SK-N-SH (cell line): ENCODE results near the gene NAV2. TPM values are rescaled to one million over a fixed set of nuclear protein-coding genes. Genes with fewer than 3 reads are reported as not detected.

Source experiments
- CTCF ChIA-PET: fragments of 300-600, 350-600 bp; formaldehyde crosslinking; extraction: SDS; loops from one replicate; lab custom pipeline; 2021; lab: Yijun Ruan, JAX
- POLR2A ChIA-PET: fragments of 350-600 bp; sonication (Branson Sonifier 250); formaldehyde crosslinking; extraction: SDS; loops from one replicate; lab custom pipeline; 2020; ENCODE audit warnings: antibody characterized with exemption, inconsistent platforms; lab: Yijun Ruan, JAX
- DNase-seq: peaks from one replicate; pipeline ENCODE4 v3.0.0; 2012
- H2AFZ ChIP-seq: fragments of 200-600 bp; sonication (generic); 2 replicates; pipeline ENCODE4 v1.8.1; 2016; ENCODE audit warnings: antibody characterized with exemption, mild to moderate bottlenecking, low read depth
- H3F3A ChIP-seq: fragments of 200-600 bp; sonication (generic); replicated peaks from 2 replicates; pipeline ENCODE3; 2016; ENCODE audit warnings: antibody characterized with exemption, mild to moderate bottlenecking; ENCODE audit not compliant: insufficient read depth
- H3K27ac ChIP-seq, 2 experiments: fragments of 200-500 bp in 1 of 2; fragments of 200-600 bp in 1 of 2; sonication (Bioruptor generic) in 1 of 2; sonication (generic), shearing (Covaris generic) in 1 of 2; 2 replicates each; pipeline versions ENCODE4 v1.5.1 to v1.6.1; 2014 to 2016; ENCODE audit warnings: low read depth in 2 of 2, inconsistent platforms in 1 of 2, low read length in 1 of 2, mild to moderate bottlenecking in 1 of 2, mixed read lengths in 1 of 2
- H3K27me3 ChIP-seq: fragments of 200-600 bp; sonication (generic), shearing (Covaris generic); 2 replicates; pipeline ENCODE4 v1.6.1; 2016; ENCODE audit warnings: mixed run types; ENCODE audit not compliant: insufficient read depth
- H3K36me3 ChIP-seq, 2 experiments: fragments of 200-500 bp in 1 of 2; fragments of 200-600 bp in 1 of 2; sonication (Bioruptor generic) in 1 of 2; sonication (generic) in 1 of 2; replicated peaks in 1 of 2; 2 replicates each; pipeline versions ENCODE3 to v1.5.1; 2014 to 2016; ENCODE audit warnings: low read length in 1 of 2, mild to moderate bottlenecking in 1 of 2; ENCODE audit not compliant: insufficient read depth in 2 of 2, control insufficient read depth in 1 of 2
- H3K4me1 ChIP-seq, 2 experiments: fragments of 200-500 bp in 1 of 2; fragments of 200-600 bp in 1 of 2; sonication (Bioruptor generic) in 1 of 2; sonication (generic), shearing (Covaris generic) in 1 of 2; 2 replicates each; pipeline versions ENCODE4 v1.5.1 to v1.6.1; 2014 to 2016; ENCODE audit warnings: low read depth in 1 of 2, low read length in 1 of 2, mixed run types in 1 of 2; ENCODE audit not compliant: insufficient read depth in 2 of 2, control insufficient read depth in 1 of 2
- H3K4me2 ChIP-seq: fragments of 200-600 bp; sonication (generic), shearing (Covaris generic); 2 replicates; pipeline ENCODE4 v1.6.1; 2017; ENCODE audit warnings: mixed run types
- H3K4me3 ChIP-seq, 2 experiments: fragments of 200-500 bp in 1 of 2; fragments of 200-600 bp in 1 of 2; sonication (Bioruptor generic) in 1 of 2; sonication (generic), shearing (Covaris generic) in 1 of 2; 2 replicates each; pipeline versions ENCODE4 v1.5.1 to v1.8.1; 2014 to 2016; ENCODE audit warnings: low read depth in 2 of 2, inconsistent platforms in 1 of 2, low read length in 1 of 2, mild to moderate bottlenecking in 1 of 2, mixed read lengths in 1 of 2, moderate library complexity in 1 of 2
- H3K79me2 ChIP-seq: fragments of 200-600 bp; sonication (generic); 2 replicates; pipeline ENCODE4 v1.8.1; 2017; ENCODE audit warnings: mild to moderate bottlenecking; ENCODE audit not compliant: insufficient read depth
- H3K9ac ChIP-seq: fragments of 200-600 bp; sonication (generic); 2 replicates; pipeline ENCODE4 v1.6.1; 2017; ENCODE audit warnings: mixed run types
- H3K9me2 ChIP-seq: fragments of 200-600 bp; sonication (generic); 2 replicates; pipeline ENCODE4 v1.6.1; 2017; ENCODE audit warnings: mixed run types
- H3K9me3 ChIP-seq: fragments of 200-600 bp; sonication (generic); 2 replicates; pipeline ENCODE4 v1.6.1; 2017; ENCODE audit warnings: mixed run types, mild to moderate bottlenecking, moderate library complexity
- H4K20me1 ChIP-seq: fragments of 200-600 bp; sonication (generic); 2 replicates; pipeline ENCODE4 v1.6.1; 2017; ENCODE audit warnings: mild to moderate bottlenecking, mixed run types; ENCODE audit not compliant: insufficient read depth
- CHD2 ChIP-seq: fragments of 150-350 bp; IDR thresholded peaks from 2 replicates; pipeline ENCODE4 v1.6.1; 2018; ENCODE audit warnings: low read length; ENCODE audit not compliant: partially characterized antibody
- FOSL2 ChIP-seq: IDR thresholded peaks from 2 replicates; pipeline ENCODE4 v1.4.0; 2012; ENCODE audit warnings: low read depth, mild to moderate bottlenecking, moderate library complexity, borderline replicate concordance
- JUND ChIP-seq: IDR thresholded peaks from 2 replicates; pipeline ENCODE4 v1.4.0; 2012
- PBX3 ChIP-seq: IDR thresholded peaks from 2 replicates; pipeline ENCODE4; 2012
- POLR2AphosphoS5 ChIP-seq: IDR thresholded peaks from 2 replicates; pipeline ENCODE4 v1.6.1; 2012; ENCODE audit warnings: low read depth, low read length
- RAD21 ChIP-seq: IDR thresholded peaks from 2 replicates; pipeline ENCODE4 v1.6.1; 2012; ENCODE audit warnings: mild to moderate bottlenecking, low read length
- RXRA ChIP-seq: IDR thresholded peaks from 2 replicates; pipeline ENCODE4 v1.4.0; 2012; ENCODE audit warnings: low read depth, mild to moderate bottlenecking, borderline replicate concordance
- SMC3 ChIP-seq: IDR thresholded peaks from 2 replicates; pipeline ENCODE4 v1.6.1; 2012; ENCODE audit warnings: low read depth, low read length, improper control_type of control experiment
- TCF12 ChIP-seq: IDR thresholded peaks from 2 replicates; pipeline ENCODE4 v1.4.0; 2012
- YY1 ChIP-seq: IDR thresholded peaks from 2 replicates; pipeline ENCODE4 v1.4.0; 2012; ENCODE audit warnings: low read depth, mild to moderate bottlenecking
- WGBS: methylation state at CpG from one replicate; pipeline ENCODE4 v1.1.6; 2017; ENCODE audit warnings: low lambda C conversion rate; 5-methylcytosine and 5-hydroxymethylcytosine counted together
- polyA plus RNA-seq, 3 experiments: library from polyadenylated mRNA; depleted of rRNA; stranded (reverse); fragments of >200 nt; gene quantifications; 2 replicates each; pipeline ENCODE4 v1.2.3, GENCODE V29; 2012
- TF ChIP-seq, protein P1 (sequence below): fragments of 200-600 bp; sonication (generic); IDR thresholded peaks from 2 replicates; pipeline ENCODE4 v1.6.1; 2017; ENCODE audit warnings: antibody characterized with exemption, mild to moderate bottlenecking, moderate library complexity

Gene NAV2
- polyA plus RNA-seq, 1 of the 3 experiments (the other 2 are of a cell fraction) = 26.2 TPM

- no peak overlapping the region for H3K27ac ChIP-seq
- H3K4me1 ChIP-seq = peaks cover 14 to 59% of the 10 kb centered on the region in 2 experiments
- no peaks in the 10 kb centered on the region for H3K9me3 ChIP-seq
- 93% methylated on average over 2 of the region's 2 CpGs for WGBS
- TF ChIP-seq, protein P1, sequence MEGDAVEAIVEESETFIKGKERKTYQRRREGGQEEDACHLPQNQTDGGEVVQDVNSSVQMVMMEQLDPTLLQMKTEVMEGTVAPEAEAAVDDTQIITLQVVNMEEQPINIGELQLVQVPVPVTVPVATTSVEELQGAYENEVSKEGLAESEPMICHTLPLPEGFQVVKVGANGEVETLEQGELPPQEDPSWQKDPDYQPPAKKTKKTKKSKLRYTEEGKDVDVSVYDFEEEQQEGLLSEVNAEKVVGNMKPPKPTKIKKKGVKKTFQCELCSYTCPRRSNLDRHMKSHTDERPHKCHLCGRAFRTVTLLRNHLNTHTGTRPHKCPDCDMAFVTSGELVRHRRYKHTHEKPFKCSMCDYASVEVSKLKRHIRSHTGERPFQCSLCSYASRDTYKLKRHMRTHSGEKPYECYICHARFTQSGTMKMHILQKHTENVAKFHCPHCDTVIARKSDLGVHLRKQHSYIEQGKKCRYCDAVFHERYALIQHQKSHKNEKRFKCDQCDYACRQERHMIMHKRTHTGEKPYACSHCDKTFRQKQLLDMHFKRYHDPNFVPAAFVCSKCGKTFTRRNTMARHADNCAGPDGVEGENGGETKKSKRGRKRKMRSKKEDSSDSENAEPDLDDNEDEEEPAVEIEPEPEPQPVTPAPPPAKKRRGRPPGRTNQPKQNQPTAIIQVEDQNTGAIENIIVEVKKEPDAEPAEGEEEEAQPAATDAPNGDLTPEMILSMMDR = peak; percentile 45; the same call in 1 of the 2 replicates
- TF ChIP-seq SMC3 (peak; percentile 26; the same call in 1 of the 2 replicates), RAD21 (peak; percentile 54), FOSL2 (no peak), TCF12 (no peak)
- TF ChIP-seq, all 33 proteins: peak for 3
- peaks cover 99% of the 10 kb centered on the region for H3K79me2 ChIP-seq
- no peak for DNase-seq
- H3K4me3 ChIP-seq = no peak overlapping the region
- H3K27me3 ChIP-seq = no peaks in the 10 kb centered on the region
- H3K9ac ChIP-seq = no peak overlapping the region
- H3F3A ChIP-seq = peaks cover 13% of the 10 kb centered on the region
- peaks cover 99% of the 10 kb centered on the region for H4K20me1 ChIP-seq
- no peak overlapping the region for H2AFZ ChIP-seq
- no peaks in the 10 kb centered on the region for H3K9me2 ChIP-seq
- H3K36me3 ChIP-seq = peaks cover 7 to 23% of the 10 kb centered on the region in 2 experiments
- H3K4me2 ChIP-seq = no peak overlapping the region
- POLR2A ChIA-PET = no interaction called here
- CTCF ChIA-PET = interaction anchor here (0.8 to 2.6 kb wide), 13 partner anchors 8 to 540 kb away, joined by 3 to 11 read pairs (median 4); no protein-coding TSS in a partner anchor
These were observed 87.5 kb downstream of the NAV2 start for GRCh38 chr11:19800162-19800561.

- H3K36me3 ChIP-seq = peaks cover 7 to 23% of the 10 kb centered on the region in 2 experiments
- ChIA-PET POLR2A (no interaction called here), CTCF (interaction anchor here (0.6 to 2.6 kb wide), 16 partner anchors 8 to 598 kb away, joined by 3 to 11 read pairs (median 3); no protein-coding TSS in a partner anchor)
- TF ChIP-seq CHD2 (no peak), FOSL2 (no peak), JUND (no peak), YY1 (no peak), RAD21 (no peak), RXRA (no peak), POLR2AphosphoS5 (no peak), PBX3 (peak; percentile 34; the same call in 1 of the 2 replicates)
- TF ChIP-seq, protein P1 = peak; percentile 26; the same call in 1 of the 2 replicates
- no peak overlapping the region for H2AFZ ChIP-seq
- peaks cover 7% of the 10 kb centered on the region for H3F3A ChIP-seq
- no peaks in the 10 kb centered on the region for H3K27me3 ChIP-seq
- H3K4me1 ChIP-seq = peaks cover 14 to 64% of the 10 kb centered on the region in 2 experiments
- 83% methylated on average over 4 of the region's 4 CpGs for WGBS
- H4K20me1 ChIP-seq = peaks cover 99% of the 10 kb centered on the region
- DNase-seq = no peak
- H3K9ac ChIP-seq = no peak overlapping the region
- no peaks in the 10 kb centered on the region for H3K9me3 ChIP-seq
- H3K4me2 ChIP-seq = no peak overlapping the region
- H3K27ac ChIP-seq = no peak overlapping the region
- H3K9me2 ChIP-seq = no peaks in the 10 kb centered on the region
- H3K4me3 ChIP-seq = no peak overlapping the region
- H3K79me2 ChIP-seq = peaks cover 99% of the 10 kb centered on the region
These were observed 88.3 kb downstream of the NAV2 start for GRCh38 chr11:19800714-19801519.
